A549 (cell line): ENCODE data around the gene PRICKLE4. TPM values are rescaled to one million over a fixed set of nuclear protein-coding genes. Genes with fewer than 3 reads are reported as not detected.

Source experiments
- ATAC-seq, 2 experiments: fragments of 200-7000 bp in 1 of 2; fragments of >200 bp in 1 of 2; cut with Nextera tagmentation in 1 of 2; cut with Tn5 transposase in 1 of 2; 3 replicates each; pipeline versions ENCODE4 v1.8.0 to v1.9.1; 2018 to 2020; ENCODE audit warnings: mild to moderate bottlenecking in 1 of 2, moderate library complexity in 1 of 2
- CTCF ChIA-PET: fragments of 300-600 bp; sonication (Branson Sonifier 250); formaldehyde crosslinking; extraction: SDS; loops from one replicate; lab custom pipeline; 2021; ENCODE audit warnings: antibody characterized with exemption, inconsistent platforms; lab: Yijun Ruan, JAX
- POLR2A ChIA-PET: fragments of 350-600 bp; formaldehyde crosslinking; extraction: SDS; loops from one replicate; lab custom pipeline; 2021; ENCODE audit warnings: antibody characterized with exemption, inconsistent platforms; lab: Yijun Ruan, JAX
- DNase-seq, 2 experiments: peaks; one replicate each; pipeline versions ENCODE4 v3.0.0 to v3.0.0-alpha.2; 2011 to 2016; ENCODE audit warnings: low read depth in 1 of 2, low spot score in 1 of 2
- FAIRE-seq: peaks from 2 replicates; lab custom pipeline; 2011; peaks lifted over from hg19 to GRCh38; lab: Jason Lieb, UNC
- H3K27ac ChIP-seq, 2 experiments: fragments of >200 bp; sonication (Bioruptor Twin); formaldehyde crosslinking; 3 replicates each; pipeline ENCODE4 v1.5.1; 2016 to 2017
- H3K4me1 ChIP-seq: fragments of >200 bp; sonication (Bioruptor Twin); formaldehyde crosslinking; 3 replicates; pipeline ENCODE4 v1.6.1; 2016
- H3K4me2 ChIP-seq: fragments of >200 bp; sonication (Bioruptor Twin); formaldehyde crosslinking; 3 replicates; pipeline ENCODE4 v1.6.1; 2016
- H3K4me3 ChIP-seq: fragments of >200 bp; sonication (Bioruptor Twin); formaldehyde crosslinking; 3 replicates; pipeline ENCODE4 v1.5.1; 2016
- H3K9me3 ChIP-seq: fragments of >200 bp; sonication (Bioruptor Twin); formaldehyde crosslinking; 3 replicates; pipeline ENCODE4 v1.6.1; 2016
- CHD2 ChIP-seq: fragments of 150-350 bp; IDR thresholded peaks from 2 replicates; pipeline ENCODE4 v1.6.1; 2014; ENCODE audit warnings: low read length; ENCODE audit not compliant: partially characterized antibody
- EHF ChIP-seq: fragments of 250-450 bp; sonication (Bioruptor Pico); IDR thresholded peaks from 2 replicates; pipeline ENCODE4 v1.5.0; 2020; ENCODE audit warnings: mild to moderate bottlenecking
- HDAC2 ChIP-seq: fragments of 200-600 bp; sonication (generic); IDR thresholded peaks from 2 replicates; pipeline ENCODE4 v1.6.1; 2016
- HES2 ChIP-seq: fragments of >200 bp; sonication (Bioruptor Twin); formaldehyde crosslinking; IDR thresholded peaks from 2 replicates; pipeline ENCODE4 v1.6.1; 2016
- HOXB5 ChIP-seq: fragments of 250-450 bp; sonication (Bioruptor Pico); IDR thresholded peaks from 2 replicates; pipeline ENCODE4 v1.5.0; 2020; ENCODE audit warnings: mild to moderate bottlenecking, moderate library complexity
- JUN ChIP-seq, 2 experiments: fragments of >200 bp; sonication (Bioruptor Twin); formaldehyde crosslinking; IDR thresholded peaks; 2 replicates in 1 of 2; 3 replicates in 1 of 2; pipeline ENCODE4 v1.6.1; 2016 to 2017
- PBX3 ChIP-seq: IDR thresholded peaks from 2 replicates; pipeline ENCODE4 v1.6.1; 2012
- POLR2A ChIP-seq: IDR thresholded peaks from 2 replicates; pipeline ENCODE4 v1.6.1; 2012; ENCODE audit warnings: mild to moderate bottlenecking, low read length
- RAD21 ChIP-seq, 2 experiments: fragments of >200 bp in 1 of 2; sonication (Bioruptor Twin) in 1 of 2; formaldehyde crosslinking in 1 of 2; IDR thresholded peaks in 1 of 2; conservative IDR thresholded peaks in 1 of 2; 2 replicates in 1 of 2; 3 replicates in 1 of 2; pipeline ENCODE4 v1.6.1; 2012 to 2018; ENCODE audit warnings: inconsistent platforms in 1 of 2
- RNF2 ChIP-seq: fragments of 200-600 bp; sonication (generic); IDR thresholded peaks from 2 replicates; pipeline ENCODE4 v1.6.1; 2016; ENCODE audit warnings: low read depth, mild to moderate bottlenecking, antibody characterized with exemption, moderate library complexity, borderline replicate concordance
- SMC3 ChIP-seq: fragments of >200 bp; sonication (Bioruptor Twin); formaldehyde crosslinking; IDR thresholded peaks from 3 replicates; pipeline ENCODE4 v1.6.1; 2018; ENCODE audit warnings: inconsistent platforms
- TP53 ChIP-seq: fragments of 250-450 bp; sonication (Bioruptor Pico); IDR thresholded peaks from 2 replicates; pipeline ENCODE4 v1.5.0; 2021; ENCODE audit warnings: mild to moderate bottlenecking, moderate library complexity
- WGBS: methylation state at CpG from one replicate; pipeline ENCODE4 v1.1.6; 2017; ENCODE audit errors: missing lambda C conversion rate; 5-methylcytosine and 5-hydroxymethylcytosine counted together
- polyA plus RNA-seq, 4 experiments: library from polyadenylated mRNA; depleted of rRNA in 3 of 4; stranded (reverse); fragments of >200 nt; fragmentation: RNase III in 1 of 4; extraction: RNeasy Plus Mini Kit Qiagen cat#74134 plus additional on column Dnase treatment in 1 of 4; gene quantifications; 2 replicates in 3 of 4; 3 replicates in 1 of 4; pipeline ENCODE4 v1.2.3, GENCODE V29; 2011 to 2017
- TF ChIP-seq, protein P1 (sequence below): IDR thresholded peaks from 2 replicates; pipeline ENCODE4 v1.6.1; 2012; ENCODE audit warnings: low read depth, borderline replicate concordance

Gene PRICKLE4
- polyA plus RNA-seq, 2 of the 4 experiments (the other 2 are of a cell fraction): 0.34 to 1.5 TPM

DNA sequence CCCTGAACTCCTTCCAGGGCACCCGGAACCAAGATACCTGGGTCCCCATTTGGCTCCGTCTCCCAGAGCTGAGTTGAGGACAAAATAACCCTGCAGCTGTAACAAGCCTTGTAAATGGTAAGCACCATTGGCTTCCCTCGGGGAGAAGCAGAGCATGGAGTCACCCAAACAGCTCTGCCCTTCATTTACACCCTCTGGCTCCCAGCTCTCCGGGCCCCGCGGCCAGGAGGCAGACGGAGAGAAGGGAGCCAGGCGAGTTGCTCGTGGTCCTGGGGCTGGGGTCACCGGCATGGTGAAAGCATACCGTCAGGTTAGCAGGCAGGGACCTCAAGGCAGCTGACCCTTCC lies 47.2 kb upstream of the PRICKLE4 start:
- Histone ChIP-seq H3K4me3 (peak overlapping the region; percentile 90), H3K27ac (peak overlapping the region; percentile 95 to 99), H3K9me3 (no peaks in the 10 kb centered on the region), H3K4me2 (peak overlapping the region; percentile 100)
- CTCF ChIA-PET: interaction anchor here (1.0 to 6.8 kb wide), 10 partner anchors 10 to 365 kb away, joined by 3 to 65 read pairs (median 10); no protein-coding TSS in a partner anchor
- POLR2A ChIA-PET: interaction anchor here (1.4 to 2.2 kb wide), 5 partner anchors 9 to 55 kb away, joined by 5 to 29 read pairs (median 10); partner anchors contain the start of genes PRICKLE4 and TOMM6
- ATAC-seq (no peak), DNase-seq (no peak), FAIRE-seq (no peak)
- TF ChIP-seq PBX3: no peak
- TF ChIP-seq, protein P1, sequence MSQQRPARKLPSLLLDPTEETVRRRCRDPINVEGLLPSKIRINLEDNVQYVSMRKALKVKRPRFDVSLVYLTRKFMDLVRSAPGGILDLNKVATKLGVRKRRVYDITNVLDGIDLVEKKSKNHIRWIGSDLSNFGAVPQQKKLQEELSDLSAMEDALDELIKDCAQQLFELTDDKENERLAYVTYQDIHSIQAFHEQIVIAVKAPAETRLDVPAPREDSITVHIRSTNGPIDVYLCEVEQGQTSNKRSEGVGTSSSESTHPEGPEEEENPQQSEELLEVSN: no peak
- no peak for TF ChIP-seq HDAC2
- no peak for TF ChIP-seq TP53 (CRISPR knock-in tag)
- TF ChIP-seq RNF2: no peak
- no peak for TF ChIP-seq HOXB5 (CRISPR knock-in tag)
- TF ChIP-seq EHF: no peak
- no peak for TF ChIP-seq CHD2
- no peak for TF ChIP-seq HES2
- TF ChIP-seq, all 56 proteins: peak for 0
- WGBS: 37% methylated on average over 10 of the region's 11 CpGs
- peaks cover 31% of the 10 kb centered on the region for H3K4me1 ChIP-seq

DNA sequence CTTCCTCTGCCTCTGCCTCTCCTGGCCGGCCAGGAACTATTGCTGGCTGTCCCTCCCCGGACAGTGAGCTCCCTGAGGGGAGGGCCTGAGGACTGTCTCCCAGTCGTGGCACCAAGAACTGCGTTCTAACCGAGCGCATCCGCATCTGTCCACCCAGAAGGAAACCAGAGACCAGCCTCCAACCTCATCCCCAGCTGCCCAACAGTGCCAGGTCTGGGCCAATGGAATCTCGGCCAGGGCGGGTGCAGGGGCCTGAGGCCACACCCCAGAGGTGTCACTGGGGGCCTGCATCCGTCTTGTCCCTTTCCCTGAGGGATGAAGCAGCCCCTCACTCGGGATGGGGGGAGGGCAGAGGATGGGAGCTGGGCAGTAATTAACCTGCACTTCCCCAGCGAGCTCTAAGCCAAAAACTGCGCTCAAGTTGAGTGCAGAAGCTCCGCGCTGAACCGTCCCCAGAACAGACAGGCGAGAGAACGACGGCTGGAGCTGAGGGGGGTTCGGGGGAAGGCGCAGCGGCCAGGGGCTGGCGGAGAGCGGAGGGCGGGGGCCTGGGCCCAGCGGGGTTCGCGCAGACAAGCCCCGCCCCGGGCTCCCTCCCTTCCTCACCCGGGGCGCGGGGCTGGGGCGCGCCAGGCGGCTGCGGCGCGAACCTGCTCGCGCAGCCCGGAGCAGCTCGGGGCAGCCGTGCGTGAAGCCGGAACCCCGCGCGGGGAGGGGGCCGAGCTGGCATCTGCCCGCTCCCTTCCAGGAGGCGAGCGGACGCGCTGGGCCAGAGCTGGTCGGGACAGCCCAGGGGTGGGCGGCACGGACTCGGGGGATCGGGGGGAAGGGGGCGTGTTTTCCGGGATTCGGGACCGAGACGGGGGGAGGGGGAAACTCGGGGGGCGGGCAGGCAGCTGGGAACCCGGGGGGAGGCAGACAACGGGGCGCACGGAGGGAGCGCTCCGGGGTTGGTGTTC lies 46.6 kb upstream of the PRICKLE4 start:
- no peak for FAIRE-seq
- Histone ChIP-seq H3K4me1 (peaks cover 31% of the 10 kb centered on the region), H3K27ac (peak overlapping the region; percentile 95 to 99), H3K4me2 (peak overlapping the region; percentile 100), H3K9me3 (no peaks in the 10 kb centered on the region), H3K4me3 (peak overlapping the region; percentile 90)
- POLR2A ChIA-PET: interaction anchor here (0.6 to 2.2 kb wide), 8 partner anchors 10 to 317 kb away, joined by 3 to 29 read pairs (median 5); partner anchors contain the start of genes PRICKLE4 and TOMM6
- peak; percentile 75 to 85 for DNase-seq
- 0 out of 5 replicates have a peak, but pooled peaks of 1 of the 2 experiments have one; percentile 16 for TF ChIP-seq RAD21 (conservative IDR thresholded peaks at IDR 0.05 in 1 of 2, IDR thresholded peaks at IDR 0.05 in 1 of 2)
- peak; percentile 8; the same call in 1 of the 2 replicates for TF ChIP-seq POLR2A
- TF ChIP-seq SMC3: no peak; the same call in 2 of the 3 replicates
- CTCF ChIA-PET: interaction anchor here (1.0 to 6.8 kb wide), 13 partner anchors 11 to 366 kb away, joined by 3 to 65 read pairs (median 4); no protein-coding TSS in a partner anchor
- peak; percentile 72 to 91 for ATAC-seq
- WGBS: 0% methylated on average over 2 of the region's 73 CpGs

DNA sequence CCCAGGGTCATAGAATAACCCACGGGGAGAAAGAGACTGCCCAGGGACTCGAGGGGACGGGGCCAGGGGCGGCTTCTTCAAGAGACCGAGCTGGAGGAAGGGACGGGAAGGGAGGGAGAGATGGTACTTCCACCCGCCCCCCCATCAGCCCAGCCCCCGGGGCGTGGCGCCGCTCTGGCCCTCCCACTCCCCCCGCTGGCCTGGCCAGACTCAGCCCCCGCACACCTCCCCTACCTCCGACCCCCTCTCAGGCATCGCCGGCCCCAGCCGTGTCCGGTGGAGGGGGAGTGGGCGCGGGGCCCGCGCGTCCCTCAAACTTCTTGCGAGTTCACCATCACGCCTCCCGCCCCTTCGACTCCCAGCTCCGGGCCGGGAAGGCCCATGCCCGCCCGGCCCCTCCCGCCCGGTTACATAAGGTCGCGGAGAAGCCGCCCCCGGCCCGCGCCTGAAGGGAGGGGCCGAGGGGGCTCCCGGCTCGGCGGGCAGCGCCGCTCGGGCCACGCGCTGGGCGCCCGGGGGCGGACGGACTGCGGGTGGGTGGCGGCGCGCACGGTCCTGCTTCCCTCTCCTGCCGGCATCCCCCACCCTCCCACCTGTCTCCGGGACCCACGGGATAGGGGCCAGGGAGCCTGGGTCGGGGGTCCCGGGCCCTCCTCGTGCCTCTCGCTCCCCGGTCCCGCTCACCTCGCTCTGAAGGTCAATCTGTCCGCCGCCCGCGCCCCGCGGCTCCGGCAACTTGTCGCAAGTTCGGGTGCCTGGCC lies 45.7 kb upstream of the PRICKLE4 start:
- Histone ChIP-seq H3K9me3 (no peaks in the 10 kb centered on the region), H3K4me3 (peak overlapping the region; percentile 90)
- ATAC-seq: peak; percentile 74
- FAIRE-seq: no peak
- TF ChIP-seq JUN (IDR thresholded peaks at IDR 0.05) (0 out of 5 replicates have a peak, but pooled peaks of 1 of the 2 experiments have one; percentile 26), HES2 (no peak)
- TF ChIP-seq, all 56 proteins: peak for 1
- ChIA-PET CTCF (interaction anchor here (1.1 to 6.8 kb wide), 13 partner anchors 11 to 367 kb away, joined by 3 to 65 read pairs (median 9); no protein-coding TSS in a partner anchor), POLR2A (interaction anchor here (0.6 to 2.2 kb wide), 8 partner anchors 11 to 316 kb away, joined by 3 to 29 read pairs (median 5); partner anchors contain the start of genes PRICKLE4 and TOMM6)
- peak overlapping the region; percentile 100 for H3K4me2 ChIP-seq
- DNase-seq: peak; percentile 69 to 80
- peaks cover 31% of the 10 kb centered on the region for H3K4me1 ChIP-seq
- 0% methylated on average over 1 of the region's 76 CpGs for WGBS
- peak overlapping the region; percentile 95 to 99 for H3K27ac ChIP-seq
